ENCODE data around the gene FBXO39. TPM values are rescaled to one million over a fixed set of nuclear protein-coding genes. Genes with fewer than 3 reads are reported as not detected.

Gene FBXO39
- total RNA-seq = 0.25 and 0.33 TPM in 2 replicates

GRCh38 chr17:6775871-6776405, at the start of gene FBXO39:
Gene FBXO39 (plus strand): TSS chr17:6776215. CDS start chr17:6779869, 3,654 bp downstream.

GRCh38 chr17:6755731-6756184, 20.3 kb upstream of the FBXO39 start, which contains the start of gene XAF1:
Gene XAF1 (plus strand): TSS chr17:6756046. CDS start chr17:6756079, 33 bp downstream.

DNA sequence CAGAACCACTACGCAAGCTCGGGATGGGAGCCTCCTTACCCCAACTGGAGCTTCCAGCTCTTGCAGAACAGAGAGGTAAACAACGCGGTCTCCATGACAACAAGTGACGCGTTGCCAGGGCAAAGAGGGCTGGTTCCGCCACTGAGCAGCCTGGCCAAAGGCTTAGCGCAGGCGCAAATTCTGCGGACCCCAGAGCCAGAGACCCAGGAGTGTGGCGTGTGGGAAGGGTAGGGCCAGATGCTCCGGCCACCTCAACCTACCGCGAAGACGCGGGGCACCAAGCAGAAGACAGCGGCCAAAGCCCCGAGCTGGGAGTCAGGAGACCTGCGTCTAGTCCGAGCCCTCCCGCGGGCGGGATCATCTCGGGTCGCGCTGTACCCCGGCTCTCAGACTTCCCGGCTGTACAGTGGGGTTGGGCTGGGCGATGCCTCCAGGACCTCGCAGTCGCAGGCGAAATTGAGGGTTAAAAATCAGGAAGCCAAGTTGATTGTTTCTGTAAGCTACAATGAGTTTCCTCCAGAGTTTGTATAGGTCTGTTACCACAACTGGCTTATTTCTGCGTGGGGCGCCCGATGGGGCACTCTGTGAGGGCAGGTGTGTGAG, 55.7 kb downstream of the FBXO39 start, which contains the start of gene TEKT1:
TEKT1 (minus strand) TSS at position 69 of the 603 bp plus-strand sequence. CDS start 1,353 bp downstream, outside the sequence.

Other genes starting within 250 kb of the FBXO39 start
- gene PITPNM3, start 219.7 kb upstream of the FBXO39 start, total RNA-seq = 0.37 and 0.55 TPM in 2 replicates
- 12.1 and 13.6 TPM in 2 replicates for gene KIAA0753, start 135.5 kb upstream of the FBXO39 start, total RNA-seq
- gene TXNDC17, start 135.2 kb upstream of the FBXO39 start, total RNA-seq = 114 and 152 TPM in 2 replicates
- 10.1 and 11.7 TPM in 2 replicates for gene MED31, start 124.6 kb upstream of the FBXO39 start, total RNA-seq
- 0.44 and 0.75 TPM in 2 replicates for gene C17orf100, start 124.5 kb upstream of the FBXO39 start, total RNA-seq
- not detected in 2 replicates for gene SLC13A5, start 62.8 kb upstream of the FBXO39 start, total RNA-seq
- 20.5 and 60.1 TPM in 2 replicates for gene XAF1, start 20.2 kb upstream of the FBXO39 start, total RNA-seq
- not detected in 2 replicates for gene TEKT1, start 55.5 kb downstream of the FBXO39 start, total RNA-seq
- 0.75 TPM in 1 of 2 replicates, not detected in the other for gene ALOX12, start 219.8 kb downstream of the FBXO39 start, total RNA-seq
- 22.7 and 29.7 TPM in 2 replicates for gene RNASEK, start 236.4 kb downstream of the FBXO39 start, total RNA-seq
- 0.11 and 0.50 TPM in 2 replicates for gene BCL6B, start 246.8 kb downstream of the FBXO39 start, total RNA-seq